HG03066 (cell line): Measurements from ENCODE around the gene LSM5.
"Not testable (repeated sequence)": the region's sequence is repeated elsewhere in the genome, so short reads cannot be mapped to it uniquely, and the experiment has no call there.

Source experiments
- ATAC-seq: cut with Tn5 transposase; IDR thresholded peaks from one replicate; pipeline ENCODE4 v1.9.1; 2021; ENCODE audit warnings: low read depth; ENCODE audit not compliant: unreplicated experiment

LSM5 gene

GRCh38 chr7:32464641-32465416 is 25.4 kb downstream of the LSM5 start:
- ATAC-seq = not testable (repeated sequence)

- ATAC-seq = no peak
These were observed 27.2 kb downstream of the LSM5 start for GRCh38 chr7:32462977-32463376.

GRCh38 chr7:32462451-32462850 is 27.7 kb downstream of the LSM5 start:
- no peak for ATAC-seq

GRCh38 chr7:32461484-32461883 is 28.7 kb downstream of the LSM5 start:
- ATAC-seq = no peak

GRCh38 chr7:32459788-32460187 is 30.4 kb downstream of the LSM5 start:
- no peak for ATAC-seq

- no peak for ATAC-seq
These were observed 32.2 kb downstream of the LSM5 start for GRCh38 chr7:32458025-32458424.

- ATAC-seq = no peak
These were observed 36.7 kb downstream of the LSM5 start for GRCh38 chr7:32453341-32454011.

GRCh38 chr7:32447218-32447617 is 43.0 kb downstream of the LSM5 start:
- ATAC-seq = no peak

- ATAC-seq = no peak
These were observed 53.8 kb downstream of the LSM5 start for GRCh38 chr7:32436146-32436928.
